ENCODE data around the gene C5orf63.
A peak's percentile ranks its signal among the peaks of the same experiment; 100 is the strongest.
"Not testable (repeated sequence)": the region's sequence is repeated elsewhere in the genome, so short reads cannot be mapped to it uniquely, and the experiment has no call there.

The C5orf63 gene

GRCh38 chr5:127030259-127031146 is 42.8 kb downstream of the C5orf63 start, which contains the start of gene MARCHF3:
Gene MARCHF3 (minus strand): TSS chr5:127030558. CDS start chr5:126918171, 112,387 bp downstream.
- peak; percentile 69 for DNase-seq

GRCh38 chr5:127029581-127030258 is 43.6 kb downstream of the C5orf63 start:
- peak; percentile 22 for DNase-seq

- peak; percentile 3 for DNase-seq
Measured at GRCh38 chr5:127028822-127029457, 44.4 kb downstream of the C5orf63 start.

- DNase-seq, result no peak
Measured at GRCh38 chr5:127027539-127027938, 45.8 kb downstream of the C5orf63 start.

- DNase-seq, result no peak
Measured at GRCh38 chr5:127026166-127026565, 47.1 kb downstream of the C5orf63 start.

- DNase-seq, result no peak
Measured at GRCh38 chr5:127025467-127025866, 47.8 kb downstream of the C5orf63 start.

- DNase-seq, result no peak
Measured at GRCh38 chr5:127024821-127025220, 48.5 kb downstream of the C5orf63 start.

GRCh38 chr5:127023552-127024191 is 49.6 kb downstream of the C5orf63 start:
- not testable (repeated sequence) for DNase-seq

- DNase-seq, result no peak
Measured at GRCh38 chr5:127022846-127023245, 50.5 kb downstream of the C5orf63 start.

- peak; percentile 39 for DNase-seq
Measured at GRCh38 chr5:127019928-127020327, 53.4 kb downstream of the C5orf63 start.

GRCh38 chr5:127016722-127017121 is 56.6 kb downstream of the C5orf63 start:
- DNase-seq, result not testable (repeated sequence)

GRCh38 chr5:127015716-127016115 is 57.6 kb downstream of the C5orf63 start:
- DNase-seq, result no peak

GRCh38 chr5:127014573-127014972 is 58.7 kb downstream of the C5orf63 start:
- DNase-seq, result no peak

- DNase-seq, result no peak
Measured at GRCh38 chr5:127013407-127013806, 59.9 kb downstream of the C5orf63 start.

GRCh38 chr5:127012916-127013315 is 60.4 kb downstream of the C5orf63 start:
- DNase-seq, result no peak

GRCh38 chr5:127011961-127012644 is 61.2 kb downstream of the C5orf63 start:
- no peak for DNase-seq

- DNase-seq, result no peak
Measured at GRCh38 chr5:127011153-127011552, 62.1 kb downstream of the C5orf63 start.

- no peak for DNase-seq
Measured at GRCh38 chr5:127010362-127010761, 62.9 kb downstream of the C5orf63 start.

GRCh38 chr5:127009784-127010183 is 63.5 kb downstream of the C5orf63 start:
- DNase-seq, result no peak

- DNase-seq, result no peak
Measured at GRCh38 chr5:127008300-127008975, 64.9 kb downstream of the C5orf63 start.

- no peak for DNase-seq
Measured at GRCh38 chr5:127007522-127007921, 65.8 kb downstream of the C5orf63 start.

GRCh38 chr5:127006744-127007143 is 66.6 kb downstream of the C5orf63 start:
- no peak for DNase-seq
